GM12891 (cell line): Measurements from ENCODE around the gene TMEM30A.

Experiments used
- PAX5 ChIP-seq: IDR thresholded peaks from 2 replicates; pipeline ENCODE4 v1.6.1; 2011; ENCODE audit warnings: low read length, moderate library complexity, mild to moderate bottlenecking; ENCODE audit not compliant: insufficient read depth, severe bottlenecking
- POLR2A ChIP-seq: IDR thresholded peaks from 2 replicates; pipeline ENCODE4 v1.6.1; 2011; ENCODE audit warnings: low read depth, low read length, control low read depth
- POLR2AphosphoS5 ChIP-seq: IDR thresholded peaks from 2 replicates; pipeline ENCODE4 v1.6.1; 2011; ENCODE audit warnings: low read depth, low read length, control low read depth
- POU2F2 ChIP-seq: IDR thresholded peaks from 2 replicates; pipeline ENCODE4 v1.6.1; 2011; ENCODE audit warnings: low read depth, mild to moderate bottlenecking, control low read depth, low read length, moderate library complexity
- SPI1 ChIP-seq: IDR thresholded peaks from 2 replicates; pipeline ENCODE4 v1.6.1; 2011; ENCODE audit warnings: low read depth, low read length, control low read depth
- TAF1 ChIP-seq: IDR thresholded peaks from 2 replicates; pipeline ENCODE4 v1.6.1; 2011; ENCODE audit warnings: low read depth, low read length, control low read depth

GRCh38 chr6:75263401-75263750, 21.2 kb downstream of the TMEM30A start:
- no peak for TF ChIP-seq POLR2A
- no peak for TF ChIP-seq SPI1
- TF ChIP-seq TAF1: no peak
- no peak for TF ChIP-seq POLR2AphosphoS5
- TF ChIP-seq PAX5: no peak
- no peak for TF ChIP-seq POU2F2
